22Rv1 (cell line): ENCODE data around the gene TYRO3.

Experiments
- CTCF ChIP-seq: fragments of 450-650 bp; IDR thresholded peaks from 2 replicates; pipeline ENCODE4 v1.5.1; 2017; ENCODE audit warnings: mild to moderate bottlenecking
- ZFX ChIP-seq: fragments of 450-650 bp; IDR thresholded peaks from 2 replicates; pipeline ENCODE4 v1.6.1; 2017; ENCODE audit warnings: antibody characterized with exemption, borderline replicate concordance

DNA sequence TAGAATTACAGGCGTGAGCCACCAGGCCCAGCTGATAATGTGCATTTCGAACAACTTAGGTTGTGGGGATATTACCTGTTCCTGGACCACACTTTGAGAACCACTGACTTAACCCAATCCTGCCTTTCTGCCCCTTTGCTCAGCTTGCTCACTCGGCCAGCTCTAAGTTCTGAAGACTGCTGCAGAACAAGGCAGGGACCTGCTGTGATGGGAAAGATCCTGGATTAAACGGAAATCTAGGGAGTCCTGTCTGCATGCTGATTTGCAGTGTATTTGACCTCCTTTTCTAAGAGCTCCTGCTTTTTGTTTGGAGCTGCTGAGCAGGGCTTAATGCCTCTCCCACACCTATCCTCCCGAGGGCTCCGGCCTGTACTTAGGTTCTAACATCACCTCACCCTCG, 48.3 kb upstream of the TYRO3 start:
- TF ChIP-seq CTCF (no peak), ZFX (no peak)
